Superior temporal gyrus (tissue), 1 donor: Measurements from ENCODE around the gene OTOA.
"Not testable (repeated sequence)": the region's sequence is repeated elsewhere in the genome, so short reads cannot be mapped to it uniquely, and the experiment has no call there.

Source experiments
- DNase-seq: peaks from one replicate; pipeline ENCODE4 v3.0.0-alpha.2; 2016; ENCODE audit errors: extremely low spot score

Gene OTOA

DNA sequence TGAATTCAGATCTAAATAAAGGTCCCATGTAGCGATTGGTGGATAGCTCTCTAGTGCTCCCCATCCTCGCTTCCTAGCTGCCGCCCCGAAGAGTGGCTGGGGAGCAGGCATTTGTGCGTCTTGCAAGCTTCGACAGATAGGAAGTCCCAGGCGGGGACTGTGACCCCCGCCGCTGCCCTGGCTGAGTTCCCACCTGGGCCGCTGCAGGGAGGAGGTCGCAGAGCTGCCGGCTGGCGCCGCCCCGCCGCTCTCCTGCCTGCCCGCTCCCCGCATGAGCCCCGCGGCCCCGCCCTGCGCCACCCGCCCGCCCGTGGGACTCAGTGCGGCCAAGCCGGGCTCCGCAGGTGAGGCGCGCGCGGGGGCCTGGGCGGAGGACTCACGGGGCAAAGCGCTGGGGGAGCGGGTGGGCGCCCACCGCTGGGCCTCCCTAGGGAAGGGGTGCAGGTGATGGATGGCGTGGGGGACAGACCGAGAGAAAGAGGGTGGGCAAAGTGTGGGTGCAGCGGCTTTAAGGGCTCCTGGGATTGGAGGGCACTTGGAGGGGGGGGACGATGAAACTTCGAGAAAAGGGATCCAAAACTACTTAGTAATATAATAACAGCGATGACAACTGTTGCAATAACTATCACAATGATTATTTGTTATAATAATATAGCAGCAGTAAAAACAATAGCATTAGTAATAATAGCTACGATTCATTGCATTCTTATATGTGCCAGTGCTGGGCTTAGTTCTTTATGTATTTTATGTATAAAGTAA, at the start of gene OTOA:
Gene OTOA, plus strand, starts transcription at position 80 of the 759 bp plus-strand sequence. CDS start 14,547 bp downstream, outside the sequence.
- DNase-seq, result no peak

DNA sequence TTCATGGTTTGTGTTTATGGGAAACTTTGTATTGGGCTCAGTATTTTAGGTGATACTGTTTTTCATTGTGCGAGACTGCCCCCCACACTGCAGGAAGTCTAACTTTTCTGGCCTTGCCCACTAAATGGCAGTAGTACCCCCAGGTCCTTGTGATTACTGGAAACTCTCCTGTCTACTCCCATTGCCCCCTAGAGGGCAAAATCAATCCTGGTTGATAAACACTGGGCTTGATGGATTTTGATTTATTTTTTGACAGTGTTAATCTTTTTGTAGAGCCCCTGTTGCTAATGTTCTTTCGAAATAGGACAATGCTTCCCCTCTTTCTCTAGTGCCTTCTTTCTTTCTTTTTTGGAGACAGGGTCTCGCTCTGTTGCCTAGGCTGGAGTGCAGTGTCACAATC, 48.9 kb upstream of the OTOA start:
- DNase-seq, result no peak

DNA sequence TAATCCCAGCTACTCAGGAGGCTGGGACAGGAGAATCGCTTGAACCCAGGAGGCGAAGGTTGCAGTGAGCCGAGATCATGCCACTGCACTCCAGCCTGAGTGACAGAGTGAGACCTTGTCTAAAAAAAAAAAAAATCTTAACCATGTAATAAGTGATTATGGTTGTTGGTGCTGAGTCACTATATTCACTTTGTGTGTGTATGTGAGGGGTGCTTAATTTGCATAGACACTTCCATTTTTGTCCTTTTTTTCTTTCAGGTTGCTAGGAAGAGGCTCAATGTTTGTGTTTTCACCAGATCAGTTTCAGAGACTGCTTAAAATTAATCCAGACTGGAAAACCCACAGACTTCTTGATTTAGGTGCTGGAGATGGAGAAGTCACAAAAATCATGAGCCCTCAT, 46.2 kb upstream of the OTOA start:
- peak; percentile 13 for DNase-seq

DNA sequence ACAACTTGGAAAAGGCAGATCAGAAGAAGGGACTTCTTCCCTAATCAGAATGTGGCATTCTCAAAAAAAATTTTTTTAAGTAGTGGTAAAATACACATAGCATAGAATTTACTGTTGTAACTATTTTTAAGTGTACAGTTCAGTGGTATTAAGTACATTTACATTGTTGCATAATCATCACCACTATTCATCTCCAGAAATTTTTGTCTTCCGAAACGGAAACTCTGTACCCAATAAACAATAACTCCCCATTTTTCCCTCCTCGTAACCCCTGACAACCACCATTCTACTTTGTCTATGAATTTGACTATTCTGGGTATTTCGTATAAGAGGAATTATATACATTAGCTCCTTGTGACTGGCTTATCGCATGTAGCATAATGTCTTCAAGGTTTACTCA, 45.5 kb upstream of the OTOA start:
- DNase-seq, result no peak

DNA sequence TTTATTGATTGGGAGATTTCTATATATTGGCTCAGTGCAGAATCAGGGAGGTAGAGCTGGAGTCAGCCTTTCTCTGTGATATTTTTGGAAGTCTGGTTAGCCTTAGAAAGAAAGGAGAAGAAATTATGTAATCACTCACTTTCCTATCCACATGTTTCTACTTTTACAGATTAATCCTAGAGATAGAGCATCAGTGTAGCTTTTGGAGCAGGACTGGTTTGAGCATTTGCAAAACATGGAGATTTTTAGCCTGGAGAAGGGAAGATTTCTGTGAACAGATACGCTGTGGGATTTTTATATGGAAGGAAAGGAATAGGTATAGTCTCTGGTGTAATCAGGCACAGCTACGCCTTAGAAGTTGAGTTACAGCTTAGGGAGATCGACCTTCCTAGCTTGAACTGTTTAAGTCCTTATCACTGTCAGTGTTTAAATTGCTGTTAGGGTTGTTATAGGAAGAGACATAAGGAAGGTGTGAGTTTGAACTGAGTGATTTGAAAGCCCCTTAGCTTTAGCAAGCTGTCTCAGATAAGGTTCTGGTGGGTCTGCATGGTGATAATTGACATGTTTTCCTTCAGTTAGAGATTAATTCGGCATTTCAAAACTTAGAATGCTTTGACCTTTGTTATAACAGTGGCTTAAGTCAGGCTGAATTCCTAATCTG, 43.9 kb upstream of the OTOA start:
- peak; percentile 67 for DNase-seq

DNA sequence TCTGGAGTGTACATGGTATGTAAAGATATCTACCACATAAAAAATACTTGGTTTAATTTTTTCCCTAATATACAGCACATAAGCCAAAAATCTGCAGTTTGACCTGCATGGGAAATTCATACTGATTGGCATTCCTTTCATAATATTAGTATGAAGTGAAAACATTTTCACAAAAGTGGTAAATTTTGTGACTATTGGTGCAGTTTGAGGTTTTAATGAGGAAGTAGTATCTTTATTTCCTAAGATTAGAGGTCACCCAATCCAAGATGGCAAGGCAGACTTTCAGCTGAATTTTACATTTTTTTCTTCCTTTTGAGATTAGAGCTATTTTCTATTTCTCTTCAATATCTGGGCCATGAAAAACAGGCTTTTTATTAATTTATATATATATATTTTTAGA, 43.2 kb upstream of the OTOA start:
- no peak for DNase-seq

- DNase-seq, result no peak
These were observed 41.2 kb upstream of the OTOA start for GRCh38 chr16:21622545-21622944.

DNA sequence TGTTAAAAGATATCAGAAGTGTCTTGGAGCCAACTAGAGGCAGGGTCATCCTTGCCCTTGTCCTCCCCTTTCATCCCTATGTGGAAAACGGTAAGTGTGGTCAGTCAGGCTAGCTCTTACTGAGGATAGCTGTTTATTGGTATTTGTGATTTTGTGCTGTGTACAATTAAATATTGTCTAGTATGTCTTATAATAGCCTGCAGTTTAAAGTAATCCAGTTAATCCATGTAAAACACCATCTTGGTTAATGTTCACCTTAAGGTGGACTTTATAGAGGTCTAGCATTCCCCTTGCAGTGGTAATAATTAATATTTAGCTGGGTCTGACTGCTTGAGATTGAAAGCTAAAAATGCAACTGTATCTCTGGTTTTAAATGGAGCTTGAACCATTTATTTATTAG, 38.7 kb upstream of the OTOA start:
- no peak for DNase-seq

DNA sequence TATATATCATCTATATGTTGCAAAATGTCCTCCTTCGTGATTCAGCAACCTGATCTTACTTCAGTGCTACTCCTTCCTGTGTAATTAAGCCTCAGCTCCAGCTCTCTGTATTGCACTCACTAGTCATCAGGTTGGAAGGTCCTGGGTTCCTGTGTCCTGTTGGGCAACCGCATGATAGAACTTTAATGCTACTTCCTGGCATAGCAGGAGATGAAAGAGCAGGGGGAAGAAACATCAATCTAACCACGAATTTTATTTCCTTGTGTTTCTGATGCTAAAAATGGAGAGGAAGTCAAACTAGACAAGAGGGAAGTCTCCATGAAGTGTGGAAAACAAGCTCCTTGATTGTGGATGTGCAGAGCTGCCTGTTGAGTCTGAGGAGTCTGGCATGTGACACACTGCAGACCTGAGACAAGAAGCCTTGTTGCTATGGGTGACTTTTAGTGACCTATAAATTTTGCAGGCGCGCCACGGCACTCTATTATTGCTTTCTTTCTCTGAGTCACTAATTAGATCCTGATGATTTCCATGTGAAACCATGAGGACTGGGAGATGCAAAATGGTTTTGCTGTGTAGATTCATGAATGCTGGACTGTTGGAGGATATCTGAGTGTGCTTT, 37.0 kb upstream of the OTOA start:
- DNase-seq, result no peak

DNA sequence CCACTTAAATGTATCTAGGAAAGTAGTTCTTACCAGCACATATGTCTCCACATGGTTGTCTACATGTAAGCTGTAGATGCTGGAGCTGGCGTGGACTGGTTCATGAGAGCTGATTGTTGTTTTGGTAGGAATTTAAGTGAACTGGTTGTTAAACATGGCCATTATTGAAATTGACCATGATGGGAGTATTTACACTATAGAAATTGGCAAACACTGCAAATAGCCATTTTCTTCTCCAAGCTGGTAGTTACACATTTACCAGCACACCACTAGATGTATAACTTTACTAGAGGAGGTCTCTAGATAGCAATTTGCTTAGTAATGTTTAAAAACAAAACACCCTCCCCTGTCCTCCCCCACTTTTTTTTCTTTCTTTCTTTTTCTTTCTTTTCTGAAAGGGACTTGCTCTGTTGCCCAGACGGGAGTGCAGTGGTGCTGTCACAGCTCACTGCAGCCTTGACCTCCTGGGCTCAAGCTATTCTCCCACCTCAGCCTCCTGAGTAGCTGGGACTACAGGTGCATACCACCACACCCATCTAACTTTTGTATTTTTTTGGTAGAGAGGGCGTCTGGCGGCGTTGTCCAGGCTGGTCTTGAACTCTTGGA, 35.5 kb upstream of the OTOA start:
- no peak for DNase-seq

- DNase-seq, result no peak
These were observed 35.0 kb upstream of the OTOA start for GRCh38 chr16:21628772-21629171.

GRCh38 chr16:21629616-21630539, 33.9 kb upstream of the OTOA start:
- not testable (repeated sequence) for DNase-seq

DNA sequence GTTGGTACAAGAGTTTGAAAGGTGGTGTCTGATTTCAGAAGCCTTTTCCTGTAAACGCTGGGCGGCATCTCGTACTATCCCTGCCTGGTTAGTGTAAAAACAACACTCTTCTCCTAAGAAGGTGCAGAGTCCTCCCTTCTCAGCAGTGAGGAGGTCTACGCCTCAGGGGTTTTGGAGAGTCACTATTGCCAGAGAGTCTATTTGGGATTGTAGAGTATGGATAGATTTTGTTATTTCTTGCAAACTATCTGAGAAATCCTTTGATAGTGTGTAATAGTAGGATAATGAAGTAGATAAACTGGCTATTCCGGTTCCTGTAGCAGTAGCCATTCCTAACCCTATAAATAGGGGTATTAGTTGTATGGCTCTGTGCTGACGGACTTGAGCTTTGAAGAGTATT, 32.9 kb upstream of the OTOA start:
- DNase-seq, result not testable (repeated sequence)

- DNase-seq, result not testable (repeated sequence)
These were observed 32.4 kb upstream of the OTOA start for GRCh38 chr16:21631376-21631775.

- DNase-seq, result not testable (repeated sequence)
These were observed 31.7 kb upstream of the OTOA start for GRCh38 chr16:21631951-21632575.

- no peak for DNase-seq
These were observed 29.6 kb upstream of the OTOA start for GRCh38 chr16:21634216-21634615.

DNA sequence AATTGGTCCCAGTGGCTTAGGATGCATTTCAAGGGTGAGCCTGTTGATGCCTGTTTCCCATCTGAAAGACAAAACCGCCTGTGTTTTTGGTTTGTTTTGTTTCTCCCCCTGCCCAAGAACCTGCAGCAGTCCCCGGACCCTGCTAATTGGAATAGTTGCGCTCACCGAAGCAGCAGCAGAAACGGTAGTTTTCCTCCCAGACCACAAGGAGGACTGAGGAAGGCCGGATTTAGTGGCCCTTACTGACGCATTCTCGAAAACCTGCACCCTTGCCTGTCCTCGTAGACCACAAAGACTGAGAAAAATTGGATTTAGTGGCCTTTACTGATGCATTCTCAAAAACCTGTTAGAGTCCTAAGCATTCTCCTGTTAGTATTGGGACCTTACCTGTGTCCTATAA, 28.1 kb upstream of the OTOA start:
- DNase-seq, result not testable (repeated sequence)

- no peak for DNase-seq
These were observed 26.5 kb upstream of the OTOA start for GRCh38 chr16:21637032-21637968.

DNA sequence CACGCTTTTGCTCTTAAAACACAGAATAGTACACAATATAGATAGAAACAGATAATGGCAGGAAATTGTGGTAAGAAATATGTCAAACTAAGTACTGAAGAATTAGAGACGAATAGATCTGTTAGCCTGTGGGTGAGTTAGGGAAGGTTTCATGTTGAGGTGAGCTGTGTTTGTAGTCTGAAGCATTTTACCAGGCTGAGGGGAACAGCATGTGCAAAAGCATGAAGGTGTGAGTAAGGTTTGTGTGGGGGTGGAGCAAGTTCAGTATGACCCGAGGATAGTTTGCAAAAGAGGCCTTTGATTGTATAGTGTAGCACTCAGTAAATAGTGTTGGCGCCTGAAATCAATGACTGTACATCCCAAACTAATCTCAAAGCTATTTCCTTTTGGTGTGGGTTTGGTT, 25.2 kb upstream of the OTOA start:
- DNase-seq, result no peak

- DNase-seq, result no peak
These were observed 24.3 kb upstream of the OTOA start for GRCh38 chr16:21639493-21639892.
